GM21529 (cell line): ENCODE data around the gene VEZT.
"Not testable (repeated sequence)": the region's sequence is repeated elsewhere in the genome, so short reads cannot be mapped to it uniquely, and the experiment has no call there.

Experiments used
- ATAC-seq: cut with Tn5 transposase; IDR thresholded peaks from one replicate; pipeline ENCODE4 v1.9.1; 2021; ENCODE audit not compliant: unreplicated experiment

VEZT gene

GRCh38 chr12:95318071-95318545 is 100.5 kb downstream of the VEZT start:
- ATAC-seq: no peak

DNA sequence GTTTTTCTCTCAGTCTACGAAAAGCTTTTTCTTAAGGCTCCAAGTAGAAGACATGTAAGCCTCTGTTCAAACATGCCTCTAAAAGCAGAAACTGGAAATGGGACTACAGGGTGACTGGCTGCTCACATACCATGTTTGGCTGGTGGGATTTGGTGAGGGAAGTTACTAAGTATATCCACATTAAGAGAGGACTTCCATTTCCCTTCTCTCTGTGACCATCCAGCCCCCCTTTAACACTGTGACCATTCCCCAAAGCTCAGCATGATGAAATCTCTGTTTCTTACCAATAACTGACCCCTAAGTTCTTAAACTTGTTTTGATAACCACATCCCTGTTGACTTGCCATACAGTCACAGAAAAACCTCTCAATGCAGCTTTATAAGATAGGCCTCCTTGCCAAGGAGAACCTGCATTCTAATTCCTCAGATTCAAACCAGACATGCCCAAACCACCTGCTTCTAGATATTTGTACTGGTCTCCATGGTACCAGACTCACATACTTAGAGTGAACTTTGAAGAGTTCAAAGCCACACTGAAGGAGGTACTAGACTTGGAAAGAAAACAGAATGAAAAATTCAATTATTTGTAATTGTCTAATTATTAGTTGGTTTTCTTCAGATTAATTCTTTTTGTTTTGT is 102.2 kb downstream of the VEZT start:
- ATAC-seq: no peak

DNA sequence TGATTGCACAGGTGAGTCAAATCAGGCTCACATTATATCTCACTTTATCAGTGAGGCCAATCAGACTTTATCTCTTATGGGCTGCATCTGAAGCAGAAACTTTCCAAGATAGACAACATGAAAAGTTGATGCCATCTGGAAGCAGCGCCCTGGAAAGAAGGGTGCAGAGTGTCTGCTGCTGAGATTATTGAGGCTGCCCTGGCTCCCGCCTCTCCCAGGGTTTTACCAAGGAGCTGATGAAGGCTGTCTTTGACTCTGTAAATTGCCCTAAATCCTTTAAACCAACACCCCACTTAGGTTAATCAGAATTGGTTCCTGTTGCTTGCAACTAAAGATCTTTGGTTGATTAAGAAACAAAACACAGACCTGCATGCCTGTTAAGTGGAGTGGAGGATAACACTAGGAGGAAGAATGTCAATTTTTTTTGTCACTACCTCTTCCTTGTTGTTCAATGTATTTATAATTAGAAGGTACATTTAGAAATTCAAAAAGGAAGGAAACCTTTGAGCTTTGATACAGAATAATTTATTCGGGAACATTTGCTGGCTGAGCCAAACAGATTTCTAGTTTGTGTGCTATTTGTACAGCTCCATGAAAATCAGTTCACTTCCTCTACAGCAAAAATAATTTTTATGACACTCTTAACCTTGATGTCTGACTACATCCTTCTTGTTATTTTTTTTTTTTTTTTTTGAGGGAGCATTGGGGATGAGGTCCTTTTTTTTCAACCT is 104.1 kb downstream of the VEZT start:
- ATAC-seq: no peak

DNA sequence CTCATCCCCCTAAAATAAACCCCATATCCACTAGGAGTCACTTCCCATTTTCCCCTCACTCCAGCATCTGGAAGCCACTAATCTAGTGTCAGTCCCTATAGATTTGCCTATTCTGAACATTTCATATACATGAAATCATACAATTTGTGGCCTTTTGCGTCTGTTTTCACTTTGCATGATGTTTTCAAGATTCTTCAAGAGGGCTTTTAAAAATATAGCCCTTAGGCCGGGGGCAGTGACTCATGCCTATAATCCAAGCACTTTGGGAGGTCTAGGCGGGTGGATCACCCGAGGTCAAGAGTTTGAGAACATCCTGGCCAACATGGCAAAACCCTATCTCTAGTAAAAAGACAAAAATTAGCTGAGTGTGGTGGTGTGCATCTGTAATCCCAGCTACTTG is 104.7 kb downstream of the VEZT start:
- ATAC-seq: no peak

DNA sequence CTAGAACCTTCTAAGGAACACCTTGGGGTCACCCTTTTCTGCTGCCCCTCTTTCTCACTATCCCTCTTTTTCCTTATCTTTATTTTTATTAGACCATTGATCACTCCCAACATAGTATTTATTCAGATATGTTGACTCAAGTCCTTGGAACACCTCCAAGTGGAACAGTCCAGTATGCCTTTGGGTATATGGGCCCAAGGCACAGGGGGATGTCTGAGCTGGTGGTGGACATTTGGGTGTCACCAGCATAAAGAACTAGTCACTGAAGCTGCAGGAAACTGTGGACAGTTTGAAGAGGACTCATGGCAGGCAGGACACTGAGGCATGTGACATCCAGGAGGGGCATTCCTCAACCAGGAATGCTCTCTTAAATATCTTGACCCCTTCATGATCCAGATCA is 105.6 kb downstream of the VEZT start:
- no peak for ATAC-seq

GRCh38 chr12:95324246-95324645 is 106.6 kb downstream of the VEZT start:
- not testable (repeated sequence) for ATAC-seq

DNA sequence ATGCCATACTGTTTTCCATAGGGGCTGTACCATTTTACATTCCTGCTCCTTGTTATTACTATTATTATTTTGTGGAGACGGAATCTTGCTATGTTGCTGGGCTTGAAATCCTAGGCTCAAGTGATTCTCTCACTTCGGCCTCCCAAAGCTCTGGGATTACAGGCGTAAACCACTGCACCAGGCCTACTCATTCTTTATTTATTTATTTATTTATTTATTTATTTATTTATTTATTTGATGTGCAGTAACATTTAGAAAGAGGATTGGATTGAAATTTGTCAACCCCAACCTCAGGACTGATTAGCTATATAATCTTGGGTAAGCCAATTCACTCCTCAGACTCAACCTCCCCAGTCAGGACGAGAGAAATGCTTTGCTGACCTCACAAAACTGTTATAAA is 107.9 kb downstream of the VEZT start:
- no peak for ATAC-seq

GRCh38 chr12:95326445-95326844 is 108.8 kb downstream of the VEZT start:
- ATAC-seq: no peak

DNA sequence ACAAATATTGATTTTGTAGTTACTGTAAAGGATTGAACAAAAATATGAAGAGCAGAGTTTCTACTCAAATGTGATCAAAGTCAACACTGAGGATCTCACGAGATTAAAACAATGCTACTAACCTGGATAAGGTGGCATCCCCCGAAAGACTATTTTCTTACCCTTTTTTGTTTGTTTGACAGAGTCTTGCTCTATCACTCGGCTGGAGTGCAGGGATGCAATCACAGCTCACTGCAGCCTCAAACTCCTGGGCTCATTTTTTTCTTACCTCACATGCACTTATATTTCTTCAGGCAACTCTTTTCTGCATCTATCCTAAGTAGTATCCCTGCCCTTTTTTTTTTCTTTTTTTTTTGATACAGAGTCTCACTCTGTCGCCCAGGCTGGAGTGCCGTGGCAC is 109.2 kb downstream of the VEZT start:
- no peak for ATAC-seq

DNA sequence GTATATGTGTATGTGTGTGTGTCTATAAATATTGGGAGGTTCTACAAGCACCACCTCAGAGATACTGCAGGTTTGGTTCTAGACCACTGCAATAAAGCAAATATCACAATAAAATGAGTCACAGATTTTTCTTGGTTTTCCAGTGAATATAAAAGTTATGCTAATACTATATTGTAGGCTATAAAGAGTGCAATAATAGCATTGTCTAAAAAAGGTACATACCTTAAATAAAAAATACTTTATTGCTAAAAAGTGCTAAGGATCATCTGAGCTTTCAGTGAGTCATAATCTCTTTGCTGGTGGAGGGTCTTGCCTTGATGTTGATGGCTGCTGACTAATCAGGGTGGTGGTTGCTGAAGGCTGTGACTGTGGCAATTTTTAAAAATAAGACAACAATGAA is 111.1 kb downstream of the VEZT start:
- no peak for ATAC-seq

DNA sequence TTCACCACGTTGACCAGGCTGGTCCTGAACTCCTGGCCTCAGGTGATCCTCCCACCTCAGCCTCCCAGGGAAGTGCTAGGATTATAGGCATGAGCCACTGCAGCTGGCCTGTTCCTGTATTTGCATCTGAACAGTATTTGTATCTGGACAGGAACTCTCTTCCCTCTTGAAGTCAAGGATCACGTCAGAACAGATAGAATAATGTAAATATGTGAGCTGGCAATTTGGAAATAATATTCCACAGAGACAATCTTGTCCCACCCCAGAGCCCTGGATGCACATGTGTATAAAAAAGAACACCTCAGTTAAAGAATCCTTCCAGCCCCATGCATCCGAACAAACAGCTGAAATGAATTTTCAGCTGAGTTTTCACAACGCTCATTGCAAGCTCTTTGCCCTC is 118.3 kb downstream of the VEZT start:
- no peak for ATAC-seq

GRCh38 chr12:95336387-95337067 is 118.9 kb downstream of the VEZT start:
- ATAC-seq: no peak

DNA sequence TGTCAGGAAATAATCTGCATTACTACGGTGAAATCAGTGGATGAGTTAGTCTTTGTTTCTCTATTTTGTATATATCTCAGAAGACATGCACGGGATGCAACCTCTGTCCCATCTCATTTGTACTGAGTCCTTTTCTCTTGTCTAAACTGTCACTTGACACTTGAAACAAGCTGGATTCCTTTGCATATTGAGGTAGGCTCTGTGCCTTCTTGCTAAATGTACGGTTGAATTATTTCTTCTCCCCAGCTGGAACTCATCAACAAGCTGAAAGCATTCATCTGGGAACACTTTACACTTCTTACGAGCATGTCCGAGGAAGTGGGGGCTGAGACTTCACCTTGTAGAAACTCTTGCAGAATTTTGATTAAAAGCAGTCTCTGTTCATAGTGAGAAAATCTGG is 119.5 kb downstream of the VEZT start:
- ATAC-seq: no peak

DNA sequence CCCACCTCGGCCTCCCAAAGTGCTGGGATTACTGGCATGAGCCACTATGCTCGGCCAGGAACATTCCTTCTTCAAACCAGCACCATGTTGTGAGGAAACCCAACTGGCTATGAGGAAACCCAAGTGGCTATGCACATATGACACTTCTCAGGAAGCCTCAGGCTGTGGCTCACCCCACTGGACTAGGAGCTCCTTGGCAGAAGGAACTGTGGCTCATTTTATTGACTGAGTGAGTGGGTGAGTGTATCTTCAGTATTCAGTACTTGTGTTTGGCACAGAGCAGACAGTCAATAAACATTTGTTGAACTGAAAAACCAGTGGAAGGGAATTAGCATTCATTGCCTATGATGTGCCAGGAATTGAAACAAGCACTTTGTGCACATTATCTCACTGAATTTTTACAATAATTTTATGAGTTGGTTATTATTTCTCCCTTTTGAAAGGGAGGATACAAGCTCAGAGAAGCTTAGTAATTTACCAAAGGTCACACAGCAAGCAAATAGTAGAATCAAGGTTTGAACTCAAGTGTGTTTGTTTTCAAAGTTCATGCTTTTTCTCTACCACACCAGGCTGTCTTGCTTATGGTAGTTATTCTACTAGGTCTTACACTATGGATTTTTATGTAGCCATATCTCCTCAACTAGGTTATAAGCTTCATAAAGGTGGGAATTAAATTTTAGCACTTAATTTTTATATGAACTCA is 121.6 kb downstream of the VEZT start:
- no peak for ATAC-seq

DNA sequence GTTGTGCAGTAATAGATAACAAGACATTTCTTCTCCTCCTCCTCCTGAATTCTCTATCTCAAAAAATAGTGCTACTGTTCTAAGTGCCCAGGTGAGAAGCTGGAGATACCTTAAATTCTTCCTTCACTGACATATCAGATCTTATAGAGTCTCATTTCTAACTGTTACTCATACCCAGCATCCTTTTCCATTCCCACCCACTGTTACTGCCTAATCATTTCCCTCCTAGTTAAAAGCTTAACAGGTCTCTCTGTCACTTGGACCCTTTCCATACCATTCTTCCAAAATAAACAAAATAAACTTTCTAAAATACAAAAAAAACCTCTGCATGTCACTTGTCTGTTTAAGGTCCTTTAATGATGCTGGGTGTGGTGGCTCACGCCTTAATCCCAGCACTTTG is 124.4 kb downstream of the VEZT start:
- ATAC-seq: no peak

GRCh38 chr12:95343461-95344230 is 126.0 kb downstream of the VEZT start:
- no peak for ATAC-seq

- no peak for ATAC-seq
Measured at GRCh38 chr12:95349291-95349690, 131.7 kb downstream of the VEZT start.

DNA sequence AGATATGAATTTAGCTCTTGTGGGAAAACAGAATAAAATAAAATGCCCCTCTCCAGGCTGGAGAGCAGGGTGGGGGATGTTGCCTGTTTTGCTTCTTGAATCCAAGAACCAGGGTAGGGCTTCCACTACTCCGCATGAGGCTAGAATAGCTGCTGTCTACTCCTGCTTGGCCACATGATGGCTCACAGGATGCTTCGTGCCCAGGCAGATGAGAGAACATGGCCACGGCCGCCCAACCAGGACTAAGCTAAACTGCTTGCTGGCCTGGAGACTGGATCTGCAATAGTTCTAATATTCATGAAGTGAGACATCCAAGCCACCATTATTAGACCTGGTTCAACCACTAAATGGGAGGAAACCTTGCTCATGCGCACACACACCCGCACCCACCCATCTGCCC is 134.1 kb downstream of the VEZT start:
- ATAC-seq: no peak
